Astrocyte of the spinal cord (primary cell): Measurements from ENCODE around the gene MYRIP.

ENCODE experiments used
- DNase-seq: peaks from one replicate; pipeline ENCODE4 v3.0.0; 2011; ENCODE audit warnings: low read depth, low spot score
- H3K4me3 ChIP-seq: 2 replicates; pipeline ENCODE4 v1.5.1; 2011; ENCODE audit warnings: low read depth, mild to moderate bottlenecking, low read length, moderate library complexity
- CTCF ChIP-seq: IDR thresholded peaks from 2 replicates; pipeline ENCODE4 v1.5.1; 2012; ENCODE audit warnings: low read depth, mild to moderate bottlenecking, low read length, inconsistent platforms
- in situ Hi-C: cut with HindIII; loops from 2 replicates; pipeline ENCODE4 v1.10.0; 2017; ENCODE audit warnings: low sequenced_read_pairs

MYRIP gene

GRCh38 chr3:40108643-40109042 lies 299.2 kb downstream of the MYRIP start:
- no peak for TF ChIP-seq CTCF
- no peak overlapping the region for H3K4me3 ChIP-seq
- in situ Hi-C loops: no loop called here
- no peak for DNase-seq

GRCh38 chr3:40109641-40110490 lies 300.5 kb downstream of the MYRIP start:
- peak; percentile 35 for TF ChIP-seq CTCF
- in situ Hi-C loops: no loop called here
- no peak overlapping the region for H3K4me3 ChIP-seq
- DNase-seq: no peak

GRCh38 chr3:40116478-40117177 lies 307.2 kb downstream of the MYRIP start:
- DNase-seq: peak; percentile 64
- no peak overlapping the region for H3K4me3 ChIP-seq
- no peak for TF ChIP-seq CTCF
- in situ Hi-C loops: no loop called here

- H3K4me3 ChIP-seq: no peak overlapping the region
- no peak for TF ChIP-seq CTCF
- in situ Hi-C loops: no loop called here
- DNase-seq: no peak
These were observed 308.7 kb downstream of the MYRIP start for GRCh38 chr3:40118091-40118490.

GRCh38 chr3:40120067-40120692 lies 310.8 kb downstream of the MYRIP start:
- no peak overlapping the region for H3K4me3 ChIP-seq
- TF ChIP-seq CTCF: no peak
- DNase-seq: no peak
- in situ Hi-C loops: no loop called here

DNA sequence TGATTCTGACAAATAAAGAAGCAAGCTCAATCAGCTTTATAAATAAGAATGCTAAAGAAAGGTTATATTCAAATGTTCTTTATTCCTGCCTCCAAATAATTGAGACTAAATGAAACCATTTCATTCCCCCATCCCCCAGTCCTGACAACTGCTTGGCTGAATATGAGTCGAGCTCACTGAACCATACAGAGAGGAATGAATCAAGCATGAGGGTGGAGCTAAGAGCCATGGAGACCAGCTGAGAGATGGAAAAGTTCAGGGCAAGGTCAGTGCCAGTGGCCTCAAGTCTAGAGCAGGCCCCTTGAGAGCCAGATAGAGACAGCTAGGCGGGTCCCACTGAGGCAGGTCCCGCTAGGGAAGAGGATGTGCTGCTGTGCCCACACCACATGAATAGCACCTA lies 311.4 kb downstream of the MYRIP start:
- TF ChIP-seq CTCF: no peak
- DNase-seq: peak; percentile 59
- H3K4me3 ChIP-seq: no peak overlapping the region
- in situ Hi-C loops: no loop called here
